HCT116 (cell line): ENCODE data around the gene MOSPD2.

ENCODE experiments used
- CTCF ChIP-seq, 3 experiments: fragments of 200-600 bp in 1 of 3; sonication (generic) in 1 of 3; IDR thresholded peaks in 2 of 3; conservative IDR thresholded peaks in 1 of 3; 2 replicates each; pipeline ENCODE4 v1.5.1; 2012 to 2017; ENCODE audit warnings: low read depth in 2 of 3, low read length in 2 of 3, antibody characterized with exemption in 1 of 3, borderline replicate concordance in 1 of 3, control low read depth in 1 of 3, mild to moderate bottlenecking in 1 of 3, mixed read lengths in 1 of 3, mixed run types in 1 of 3, moderate library complexity in 1 of 3; ENCODE audit not compliant: insufficient read depth in 1 of 3
- ELF1 ChIP-seq: IDR thresholded peaks from 2 replicates; pipeline ENCODE4 v1.6.1; 2012; ENCODE audit warnings: low read depth, borderline replicate concordance
- EZH2phosphoT487 ChIP-seq: fragments of 200-600 bp; IDR thresholded peaks from 2 replicates; pipeline ENCODE4 v1.6.1; 2018; ENCODE audit warnings: antibody characterized with exemption, borderline replicate concordance

- no peak for TF ChIP-seq CTCF (IDR thresholded peaks at IDR 0.05 in 2 of 3, conservative IDR thresholded peaks at IDR 0.05 in 1 of 3; ENCODE audit: borderline replicate concordance in 1 of 3, insufficient read depth in 1 of 3, low read depth in 2 of 3, low read length in 2 of 3)
- TF ChIP-seq EZH2phosphoT487, result no peak
- TF ChIP-seq ELF1, result no peak
Measured at GRCh38 chrX:14927401-14927800, 54.2 kb downstream of the MOSPD2 start.
